Measurements from ENCODE around the gene KIF2C.
A peak's percentile ranks its signal among the peaks of the same experiment; 100 is the strongest.
"Not testable (repeated sequence)": the region's sequence is repeated elsewhere in the genome, so short reads cannot be mapped to it uniquely, and the experiment has no call there.

KIF2C gene

DNA sequence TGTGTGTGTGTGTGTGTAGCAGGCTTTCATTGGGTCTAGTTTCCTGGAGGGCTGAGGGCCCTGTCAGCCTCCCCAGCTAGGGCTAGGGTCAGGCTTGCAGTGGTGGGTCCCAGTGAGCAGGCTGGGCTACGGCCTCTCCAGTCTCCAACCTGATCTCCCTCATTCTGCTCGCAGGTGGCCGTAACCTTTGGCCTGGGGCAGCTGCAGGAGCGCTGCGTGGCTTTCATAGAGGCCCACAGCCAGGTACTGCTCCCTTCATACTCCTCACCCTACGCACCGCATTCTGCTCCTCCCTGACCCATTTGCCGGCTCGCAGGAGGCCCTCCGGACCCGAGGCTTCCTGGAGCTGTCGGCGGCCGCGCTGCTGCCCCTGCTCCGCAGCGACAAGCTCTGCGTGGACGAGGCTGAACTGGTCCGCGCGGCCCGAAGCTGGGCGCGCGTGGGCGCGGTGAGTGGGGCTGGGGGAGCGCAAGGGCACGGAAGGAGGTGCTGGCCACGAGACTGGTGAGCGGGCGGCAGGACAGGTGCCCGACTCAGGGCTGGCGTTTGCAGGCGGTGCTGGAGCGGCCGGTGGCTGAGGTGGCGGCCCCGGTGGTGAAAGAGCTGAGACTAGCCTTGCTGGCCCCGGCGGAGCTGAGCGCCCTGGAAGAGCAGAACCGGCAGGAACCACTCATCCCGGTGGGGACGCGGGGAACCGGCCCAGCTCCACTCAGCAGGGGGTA, 73.3 kb downstream of the KIF2C start:
- peak; percentile 0 for DNase-seq

DNA sequence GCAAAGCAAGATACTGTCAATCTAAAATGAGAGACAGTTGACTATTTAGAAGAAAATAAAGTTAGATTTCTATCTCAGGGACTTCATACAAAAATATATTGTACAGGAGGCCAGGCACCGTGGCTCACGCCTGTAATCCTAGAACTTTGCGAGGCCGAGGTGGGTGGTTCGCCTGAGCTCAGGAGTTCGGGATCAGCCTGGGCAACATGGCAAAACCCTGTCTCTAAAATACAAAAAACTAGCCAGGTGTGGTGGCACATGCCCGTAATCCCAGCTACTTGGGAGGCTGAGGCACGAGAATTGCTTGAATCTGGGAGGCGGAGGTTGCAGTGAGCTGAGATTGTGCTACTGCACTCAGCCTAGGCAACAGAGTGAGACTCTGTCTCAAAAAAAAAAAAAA, 76.3 kb downstream of the KIF2C start:
- DNase-seq: not testable (repeated sequence)

DNA sequence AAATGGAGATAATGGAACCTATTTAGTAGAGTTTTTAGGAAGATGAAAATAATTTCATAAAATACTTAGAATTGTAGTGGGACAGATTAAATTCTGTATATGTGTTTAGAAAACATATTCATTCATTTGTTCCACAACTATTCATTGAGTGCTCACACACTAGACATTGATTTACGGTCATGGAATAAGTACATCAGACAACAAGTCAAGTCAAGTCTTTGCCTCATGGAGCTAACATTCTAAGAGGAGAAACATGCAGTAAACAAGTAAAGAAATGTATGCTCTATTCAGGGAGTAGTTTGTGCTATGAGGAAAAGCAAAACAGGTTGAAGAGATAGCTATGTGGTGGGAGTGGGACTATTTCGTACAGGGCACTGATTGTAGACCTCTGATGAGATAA, 77.7 kb downstream of the KIF2C start:
- no peak for DNase-seq
